ENCODE measurements around the gene CUX1.

Gene CUX1

DNA sequence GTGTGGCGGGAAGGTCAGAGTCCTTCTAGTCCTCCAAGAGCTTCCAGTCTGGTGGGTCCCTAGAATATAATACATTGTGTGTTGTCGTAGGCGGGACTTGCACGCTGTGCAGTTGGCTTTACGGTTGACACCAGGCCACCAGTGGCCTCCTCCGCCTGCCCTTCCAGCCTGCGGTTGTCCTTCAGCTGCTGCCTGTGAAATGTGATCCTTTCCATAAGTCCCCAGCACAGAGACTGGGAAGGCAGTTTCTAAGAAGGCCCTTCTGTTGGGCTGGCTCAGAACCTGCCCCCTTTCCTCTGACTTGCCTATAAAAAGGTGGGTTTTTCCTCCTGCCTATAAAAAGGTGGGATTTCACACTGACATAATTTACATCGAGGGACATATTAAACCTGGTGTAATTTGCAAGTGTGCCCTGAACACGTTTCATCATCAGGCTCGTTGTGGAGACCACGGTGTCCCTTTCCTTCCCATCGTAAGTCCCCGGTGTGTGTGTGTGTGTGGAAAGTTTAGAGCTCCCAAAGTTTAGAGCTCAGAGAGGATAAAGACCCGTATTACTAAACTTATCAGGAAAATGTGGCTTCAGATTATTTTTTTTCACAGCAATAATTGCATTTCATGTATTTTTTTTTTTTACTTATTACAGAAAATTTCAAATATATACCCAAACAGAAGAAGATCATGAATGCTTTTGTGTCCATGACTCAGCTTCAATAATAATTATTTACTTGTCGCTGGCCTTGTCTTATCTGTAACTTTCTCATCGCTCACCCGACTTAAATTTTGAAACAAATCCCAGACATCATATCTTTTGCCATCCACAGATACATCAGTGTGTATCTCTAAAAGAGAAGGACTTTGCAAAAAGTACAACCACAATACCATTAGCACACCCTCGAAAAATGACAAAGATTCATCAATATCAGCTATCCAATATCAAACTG is 45.1 kb downstream of the CUX1 start (continued):
- TF ChIP-seq, protein P1, sequence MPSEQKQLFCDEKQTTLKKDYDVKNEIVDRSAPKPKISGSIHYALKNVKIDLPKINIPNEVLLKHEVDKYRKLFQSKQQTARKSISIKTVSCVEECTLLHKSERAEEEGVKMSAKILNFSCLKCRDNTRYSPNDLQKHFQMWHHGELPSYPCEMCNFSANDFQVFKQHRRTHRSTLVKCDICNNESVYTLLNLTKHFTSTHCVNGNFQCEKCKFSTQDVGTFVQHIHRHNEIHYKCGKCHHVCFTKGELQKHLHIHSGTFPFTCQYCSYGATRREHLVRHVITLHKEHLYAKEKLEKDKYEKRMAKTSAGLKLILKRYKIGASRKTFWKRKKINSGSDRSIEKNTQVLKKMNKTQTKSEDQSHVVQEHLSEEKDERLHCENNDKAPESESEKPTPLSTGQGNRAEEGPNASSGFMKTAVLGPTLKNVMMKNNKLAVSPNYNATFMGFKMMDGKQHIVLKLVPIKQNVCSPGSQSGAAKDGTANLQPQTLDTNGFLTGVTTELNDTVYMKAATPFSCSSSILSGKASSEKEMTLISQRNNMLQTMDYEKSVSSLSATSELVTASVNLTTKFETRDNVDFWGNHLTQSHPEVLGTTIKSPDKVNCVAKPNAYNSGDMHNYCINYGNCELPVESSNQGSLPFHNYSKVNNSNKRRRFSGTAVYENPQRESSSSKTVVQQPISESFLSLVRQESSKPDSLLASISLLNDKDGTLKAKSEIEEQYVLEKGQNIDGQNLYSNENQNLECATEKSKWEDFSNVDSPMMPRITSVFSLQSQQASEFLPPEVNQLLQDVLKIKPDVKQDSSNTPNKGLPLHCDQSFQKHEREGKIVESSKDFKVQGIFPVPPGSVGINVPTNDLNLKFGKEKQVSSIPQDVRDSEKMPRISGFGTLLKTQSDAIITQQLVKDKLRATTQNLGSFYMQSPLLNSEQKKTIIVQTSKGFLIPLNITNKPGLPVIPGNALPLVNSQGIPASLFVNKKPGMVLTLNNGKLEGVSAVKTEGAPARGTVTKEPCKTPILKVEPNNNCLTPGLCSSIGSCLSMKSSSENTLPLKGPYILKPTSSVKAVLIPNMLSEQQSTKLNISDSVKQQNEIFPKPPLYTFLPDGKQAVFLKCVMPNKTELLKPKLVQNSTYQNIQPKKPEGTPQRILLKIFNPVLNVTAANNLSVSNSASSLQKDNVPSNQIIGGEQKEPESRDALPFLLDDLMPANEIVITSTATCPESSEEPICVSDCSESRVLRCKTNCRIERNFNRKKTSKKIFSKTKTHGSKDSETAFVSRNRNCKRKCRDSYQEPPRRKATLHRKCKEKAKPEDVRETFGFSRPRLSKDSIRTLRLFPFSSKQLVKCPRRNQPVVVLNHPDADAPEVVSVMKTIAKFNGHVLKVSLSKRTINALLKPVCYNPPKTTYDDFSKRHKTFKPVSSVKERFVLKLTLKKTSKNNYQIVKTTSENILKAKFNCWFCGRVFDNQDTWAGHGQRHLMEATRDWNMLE (tag by site-specific recombination; conservative IDR thresholded peaks at IDR 0.05; ENCODE audit: low read depth), result no peak
- TF ChIP-seq, protein P2, sequence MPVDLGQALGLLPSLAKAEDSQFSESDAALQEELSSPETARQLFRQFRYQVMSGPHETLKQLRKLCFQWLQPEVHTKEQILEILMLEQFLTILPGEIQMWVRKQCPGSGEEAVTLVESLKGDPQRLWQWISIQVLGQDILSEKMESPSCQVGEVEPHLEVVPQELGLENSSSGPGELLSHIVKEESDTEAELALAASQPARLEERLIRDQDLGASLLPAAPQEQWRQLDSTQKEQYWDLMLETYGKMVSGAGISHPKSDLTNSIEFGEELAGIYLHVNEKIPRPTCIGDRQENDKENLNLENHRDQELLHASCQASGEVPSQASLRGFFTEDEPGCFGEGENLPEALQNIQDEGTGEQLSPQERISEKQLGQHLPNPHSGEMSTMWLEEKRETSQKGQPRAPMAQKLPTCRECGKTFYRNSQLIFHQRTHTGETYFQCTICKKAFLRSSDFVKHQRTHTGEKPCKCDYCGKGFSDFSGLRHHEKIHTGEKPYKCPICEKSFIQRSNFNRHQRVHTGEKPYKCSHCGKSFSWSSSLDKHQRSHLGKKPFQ (tag by site-specific recombination; IDR thresholded peaks at IDR 0.05), result no peak
- TF ChIP-seq ZNF184 (tag by site-specific recombination; IDR thresholded peaks at IDR 0.05), result no peak
- TF ChIP-seq, protein P3, sequence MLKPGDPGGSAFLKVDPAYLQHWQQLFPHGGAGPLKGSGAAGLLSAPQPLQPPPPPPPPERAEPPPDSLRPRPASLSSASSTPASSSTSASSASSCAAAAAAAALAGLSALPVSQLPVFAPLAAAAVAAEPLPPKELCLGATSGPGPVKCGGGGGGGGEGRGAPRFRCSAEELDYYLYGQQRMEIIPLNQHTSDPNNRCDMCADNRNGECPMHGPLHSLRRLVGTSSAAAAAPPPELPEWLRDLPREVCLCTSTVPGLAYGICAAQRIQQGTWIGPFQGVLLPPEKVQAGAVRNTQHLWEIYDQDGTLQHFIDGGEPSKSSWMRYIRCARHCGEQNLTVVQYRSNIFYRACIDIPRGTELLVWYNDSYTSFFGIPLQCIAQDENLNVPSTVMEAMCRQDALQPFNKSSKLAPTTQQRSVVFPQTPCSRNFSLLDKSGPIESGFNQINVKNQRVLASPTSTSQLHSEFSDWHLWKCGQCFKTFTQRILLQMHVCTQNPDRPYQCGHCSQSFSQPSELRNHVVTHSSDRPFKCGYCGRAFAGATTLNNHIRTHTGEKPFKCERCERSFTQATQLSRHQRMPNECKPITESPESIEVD (tag by site-specific recombination; IDR thresholded peaks at IDR 0.05), result peak; percentile 79
- TF ChIP-seq KLF10 (tag by site-specific recombination; IDR thresholded peaks at IDR 0.05), result no peak; the same call in 1 of the 2 replicates
- TF ChIP-seq, protein P4, sequence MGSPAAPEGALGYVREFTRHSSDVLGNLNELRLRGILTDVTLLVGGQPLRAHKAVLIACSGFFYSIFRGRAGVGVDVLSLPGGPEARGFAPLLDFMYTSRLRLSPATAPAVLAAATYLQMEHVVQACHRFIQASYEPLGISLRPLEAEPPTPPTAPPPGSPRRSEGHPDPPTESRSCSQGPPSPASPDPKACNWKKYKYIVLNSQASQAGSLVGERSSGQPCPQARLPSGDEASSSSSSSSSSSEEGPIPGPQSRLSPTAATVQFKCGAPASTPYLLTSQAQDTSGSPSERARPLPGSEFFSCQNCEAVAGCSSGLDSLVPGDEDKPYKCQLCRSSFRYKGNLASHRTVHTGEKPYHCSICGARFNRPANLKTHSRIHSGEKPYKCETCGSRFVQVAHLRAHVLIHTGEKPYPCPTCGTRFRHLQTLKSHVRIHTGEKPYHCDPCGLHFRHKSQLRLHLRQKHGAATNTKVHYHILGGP (tag by site-specific recombination; IDR thresholded peaks at IDR 0.05), result no peak
- TF ChIP-seq, protein P5, sequence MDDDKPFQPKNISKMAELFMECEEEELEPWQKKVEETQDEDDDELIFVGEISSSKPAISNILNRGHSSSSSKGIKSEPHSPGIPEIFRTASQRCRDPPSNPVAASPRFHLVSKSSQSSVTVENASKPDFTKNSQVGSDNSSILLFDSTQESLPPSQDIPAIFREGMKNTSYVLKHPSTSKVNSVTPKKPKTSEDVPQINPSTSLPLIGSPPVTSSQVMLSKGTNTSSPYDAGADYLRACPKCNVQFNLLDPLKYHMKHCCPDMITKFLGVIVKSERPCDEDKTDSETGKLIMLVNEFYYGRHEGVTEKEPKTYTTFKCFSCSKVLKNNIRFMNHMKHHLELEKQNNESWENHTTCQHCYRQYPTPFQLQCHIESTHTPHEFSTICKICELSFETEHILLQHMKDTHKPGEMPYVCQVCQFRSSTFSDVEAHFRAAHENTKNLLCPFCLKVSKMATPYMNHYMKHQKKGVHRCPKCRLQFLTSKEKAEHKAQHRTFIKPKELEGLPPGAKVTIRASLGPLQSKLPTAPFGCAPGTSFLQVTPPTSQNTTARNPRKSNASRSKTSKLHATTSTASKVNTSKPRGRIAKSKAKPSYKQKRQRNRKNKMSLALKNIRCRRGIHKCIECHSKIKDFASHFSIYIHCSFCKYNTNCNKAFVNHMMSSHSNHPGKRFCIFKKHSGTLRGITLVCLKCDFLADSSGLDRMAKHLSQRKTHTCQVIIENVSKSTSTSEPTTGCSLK (tag by site-specific recombination; IDR thresholded peaks at IDR 0.05), result no peak
- no peak for TF ChIP-seq ZNF777 (tag by site-specific recombination; IDR thresholded peaks at IDR 0.05; ENCODE audit: borderline replicate concordance)
- no peak for TF ChIP-seq ZNF214 (tag by site-specific recombination; IDR thresholded peaks at IDR 0.05; ENCODE audit: borderline replicate concordance)
- no peak for TF ChIP-seq ZNF426 (tag by site-specific recombination; IDR thresholded peaks at IDR 0.05)
- no peak for TF ChIP-seq ZNF596 (tag by site-specific recombination; IDR thresholded peaks at IDR 0.05)
- TF ChIP-seq ZNF354C (tag by site-specific recombination; IDR thresholded peaks at IDR 0.05; ENCODE audit: borderline replicate concordance, low read depth), result no peak
- no peak for TF ChIP-seq ZNF114 (tag by site-specific recombination; IDR thresholded peaks at IDR 0.05)
- TF ChIP-seq YY2 (tag by site-specific recombination; IDR thresholded peaks at IDR 0.05), result no peak
- no peak for TF ChIP-seq ZNF433 (tag by site-specific recombination; IDR thresholded peaks at IDR 0.05; ENCODE audit: low read depth)
- no peak for TF ChIP-seq ZNF175 (tag by site-specific recombination; IDR thresholded peaks at IDR 0.05)
- no peak for TF ChIP-seq BCL11A (tag by site-specific recombination; IDR thresholded peaks at IDR 0.05; ENCODE audit: low read depth)
- TF ChIP-seq GLIS1 (tag by site-specific recombination; IDR thresholded peaks at IDR 0.05), result peak; percentile 78
- TF ChIP-seq ZNF423 (tag by site-specific recombination; IDR thresholded peaks at IDR 0.05), result no peak
- TF ChIP-seq SCRT1 (tag by site-specific recombination; IDR thresholded peaks at IDR 0.05; ENCODE audit: borderline replicate concordance), result no peak
- no peak for TF ChIP-seq ZSCAN16 (tag by site-specific recombination; IDR thresholded peaks at IDR 0.05)
- TF ChIP-seq, protein P6, sequence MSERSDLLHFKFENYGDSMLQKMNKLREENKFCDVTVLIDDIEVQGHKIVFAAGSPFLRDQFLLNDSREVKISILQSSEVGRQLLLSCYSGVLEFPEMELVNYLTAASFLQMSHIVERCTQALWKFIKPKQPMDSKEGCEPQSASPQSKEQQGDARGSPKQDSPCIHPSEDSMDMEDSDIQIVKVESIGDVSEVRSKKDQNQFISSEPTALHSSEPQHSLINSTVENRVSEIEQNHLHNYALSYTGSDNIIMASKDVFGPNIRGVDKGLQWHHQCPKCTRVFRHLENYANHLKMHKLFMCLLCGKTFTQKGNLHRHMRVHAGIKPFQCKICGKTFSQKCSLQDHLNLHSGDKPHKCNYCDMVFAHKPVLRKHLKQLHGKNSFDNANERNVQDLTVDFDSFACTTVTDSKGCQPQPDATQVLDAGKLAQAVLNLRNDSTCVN (tag by site-specific recombination; optimal IDR thresholded peaks at IDR 0.05), result no peak
- TF ChIP-seq, protein P7, sequence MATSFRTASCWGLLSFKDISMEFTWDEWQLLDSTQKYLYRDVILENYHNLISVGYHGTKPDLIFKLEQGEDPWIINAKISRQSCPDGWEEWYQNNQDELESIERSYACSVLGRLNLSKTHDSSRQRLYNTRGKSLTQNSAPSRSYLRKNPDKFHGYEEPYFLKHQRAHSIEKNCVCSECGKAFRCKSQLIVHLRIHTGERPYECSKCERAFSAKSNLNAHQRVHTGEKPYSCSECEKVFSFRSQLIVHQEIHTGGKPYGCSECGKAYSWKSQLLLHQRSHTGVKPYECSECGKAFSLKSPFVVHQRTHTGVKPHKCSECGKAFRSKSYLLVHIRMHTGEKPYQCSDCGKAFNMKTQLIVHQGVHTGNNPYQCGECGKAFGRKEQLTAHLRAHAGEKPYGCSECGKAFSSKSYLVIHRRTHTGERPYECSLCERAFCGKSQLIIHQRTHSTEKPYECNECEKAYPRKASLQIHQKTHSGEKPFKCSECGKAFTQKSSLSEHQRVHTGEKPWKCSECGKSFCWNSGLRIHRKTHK (tag by site-specific recombination; IDR thresholded peaks at IDR 0.05), result no peak
